Parathyroid adenoma (tissue), 2 donors: ENCODE results near the gene CDH16.
"Not testable (repeated sequence)": the region's sequence is repeated elsewhere in the genome, so short reads cannot be mapped to it uniquely, and the experiment has no call there.

Experiments
- H2AFZ ChIP-seq: fragments of 300-600 bp; sonication (generic); one replicate; pipeline ENCODE4 v1.7.0; 2017; ENCODE audit warnings: antibody characterized with exemption, mild to moderate bottlenecking
- H3K27ac ChIP-seq: fragments of 300-600 bp; sonication (generic); one replicate; pipeline ENCODE4 v1.7.0; 2017
- H3K27me3 ChIP-seq: fragments of 300-600 bp; sonication (generic); one replicate; pipeline ENCODE4 v1.7.0; 2017; ENCODE audit warnings: low read length; ENCODE audit not compliant: control insufficient read depth, insufficient read depth
- H3K36me3 ChIP-seq: fragments of 300-600 bp; sonication (generic); one replicate; pipeline ENCODE4 v1.7.0; 2017; ENCODE audit warnings: low read length; ENCODE audit not compliant: control insufficient read depth, insufficient read depth
- H3K4me1 ChIP-seq: fragments of 300-600 bp; sonication (generic); one replicate; pipeline ENCODE4 v1.7.0; 2017; ENCODE audit warnings: control low read depth
- H3K4me2 ChIP-seq: fragments of 300-600 bp; sonication (generic); one replicate; pipeline ENCODE4 v1.7.0; 2017; ENCODE audit warnings: low read length
- H3K4me3 ChIP-seq: fragments of 300-600 bp; sonication (generic); one replicate; pipeline ENCODE4 v1.7.0; 2017; ENCODE audit warnings: low read depth, low read length
- H3K79me2 ChIP-seq: fragments of 300-600 bp; sonication (generic); one replicate; pipeline ENCODE4 v1.7.0; 2017; ENCODE audit warnings: control low read depth
- H3K9ac ChIP-seq: fragments of 300-600 bp; sonication (generic); one replicate; pipeline ENCODE4 v1.7.0; 2017; ENCODE audit warnings: mild to moderate bottlenecking
- H3K9me3 ChIP-seq: fragments of 300-600 bp; sonication (generic); one replicate; pipeline ENCODE4 v1.7.0; 2017; ENCODE audit warnings: low read length; ENCODE audit not compliant: control insufficient read depth
- TF ChIP-seq, protein P1 (sequence below): fragments of 300-600 bp; sonication (generic); IDR thresholded peaks from one replicate; pipeline ENCODE4 v1.7.0; 2017; ENCODE audit warnings: antibody characterized with exemption, mild to moderate bottlenecking
- donor health status: primary hyperparathyroidism.

Gene CDH16

DNA sequence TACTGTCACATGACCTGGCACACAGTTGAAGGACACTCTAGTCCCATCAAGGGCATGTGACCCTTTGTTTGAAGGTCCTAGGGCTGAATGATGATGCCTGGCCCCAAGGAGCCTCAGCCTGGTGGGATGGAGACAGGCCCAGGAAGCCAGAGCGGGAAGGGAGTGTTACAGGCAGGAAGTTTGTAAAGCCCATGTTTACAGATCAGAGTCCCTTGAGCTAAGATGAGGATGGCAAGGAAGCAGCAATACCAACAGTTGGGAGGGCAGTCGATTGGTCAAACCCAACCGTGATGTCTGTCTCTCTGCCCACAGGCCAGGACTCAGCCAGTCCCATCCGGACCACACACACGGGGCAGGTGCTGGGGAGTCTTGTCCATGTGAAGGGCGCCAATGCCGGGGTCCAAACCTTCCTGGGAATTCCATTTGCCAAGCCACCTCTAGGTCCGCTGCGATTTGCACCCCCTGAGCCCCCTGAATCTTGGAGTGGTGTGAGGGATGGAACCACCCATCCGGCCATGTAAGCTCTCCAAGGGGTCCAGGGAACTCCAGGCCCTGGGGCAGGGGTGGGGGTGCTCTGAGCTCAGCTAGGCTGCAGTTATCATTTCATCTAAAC is 19.1 kb upstream of the CDH16 start:
- Histone ChIP-seq H3K4me2 (no peak overlapping the region), H3K27ac (no peak overlapping the region)

DNA sequence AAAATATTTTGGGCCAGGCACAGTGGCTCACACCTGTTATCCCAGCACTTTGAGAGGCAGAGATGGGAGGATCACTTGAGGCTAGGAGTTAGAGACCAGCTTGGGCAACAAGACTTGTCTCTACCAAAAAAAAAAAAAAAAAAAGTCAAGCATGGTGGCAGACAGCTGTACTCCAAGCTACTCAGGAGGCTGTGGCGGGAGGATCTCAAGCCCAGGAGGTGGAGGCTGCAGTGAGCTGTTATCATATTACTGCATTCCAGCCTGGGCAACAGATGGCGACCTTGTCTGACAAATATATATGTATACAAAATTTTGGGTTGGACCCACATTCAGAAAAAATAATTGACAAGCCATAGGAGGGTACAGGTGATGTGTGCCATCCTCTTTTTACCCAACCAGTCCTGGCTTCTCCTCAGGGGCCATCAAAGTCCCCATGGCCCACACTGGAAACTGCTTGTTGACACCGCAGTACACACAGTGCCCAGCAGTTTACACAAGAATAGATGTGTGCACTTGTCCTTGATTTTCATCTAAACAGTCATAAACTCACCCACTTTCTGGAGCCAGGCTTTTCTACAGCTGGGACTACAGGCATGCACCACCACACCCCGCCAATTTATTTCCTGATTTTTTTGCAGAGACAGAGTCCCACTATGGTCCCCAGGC is 18.3 kb upstream of the CDH16 start:
- Histone ChIP-seq H3K9ac (no peak overlapping the region), H3K9me3 (no peaks in the 10 kb centered on the region), H3K79me2 (peaks cover 13% of the 10 kb centered on the region), H3K27ac (no peak overlapping the region), H2AFZ (no peak overlapping the region), H3K4me3 (no peak overlapping the region), H3K4me2 (no peak overlapping the region), H3K27me3 (no peaks in the 10 kb centered on the region), H3K36me3 (no peaks in the 10 kb centered on the region), H3K4me1 (peaks cover 14% of the 10 kb centered on the region)
- TF ChIP-seq, protein P1, sequence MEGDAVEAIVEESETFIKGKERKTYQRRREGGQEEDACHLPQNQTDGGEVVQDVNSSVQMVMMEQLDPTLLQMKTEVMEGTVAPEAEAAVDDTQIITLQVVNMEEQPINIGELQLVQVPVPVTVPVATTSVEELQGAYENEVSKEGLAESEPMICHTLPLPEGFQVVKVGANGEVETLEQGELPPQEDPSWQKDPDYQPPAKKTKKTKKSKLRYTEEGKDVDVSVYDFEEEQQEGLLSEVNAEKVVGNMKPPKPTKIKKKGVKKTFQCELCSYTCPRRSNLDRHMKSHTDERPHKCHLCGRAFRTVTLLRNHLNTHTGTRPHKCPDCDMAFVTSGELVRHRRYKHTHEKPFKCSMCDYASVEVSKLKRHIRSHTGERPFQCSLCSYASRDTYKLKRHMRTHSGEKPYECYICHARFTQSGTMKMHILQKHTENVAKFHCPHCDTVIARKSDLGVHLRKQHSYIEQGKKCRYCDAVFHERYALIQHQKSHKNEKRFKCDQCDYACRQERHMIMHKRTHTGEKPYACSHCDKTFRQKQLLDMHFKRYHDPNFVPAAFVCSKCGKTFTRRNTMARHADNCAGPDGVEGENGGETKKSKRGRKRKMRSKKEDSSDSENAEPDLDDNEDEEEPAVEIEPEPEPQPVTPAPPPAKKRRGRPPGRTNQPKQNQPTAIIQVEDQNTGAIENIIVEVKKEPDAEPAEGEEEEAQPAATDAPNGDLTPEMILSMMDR: no peak

More for the DNA sequence above, 19.1 kb upstream of the CDH16 start:
- Histone ChIP-seq H2AFZ (no peak overlapping the region), H3K4me1 (peaks cover 11% of the 10 kb centered on the region), H3K36me3 (no peaks in the 10 kb centered on the region), H3K27me3 (no peaks in the 10 kb centered on the region), H3K9me3 (no peaks in the 10 kb centered on the region), H3K4me3 (no peak overlapping the region), H3K9ac (no peak overlapping the region), H3K79me2 (peaks cover 13% of the 10 kb centered on the region)
- TF ChIP-seq, protein P1: no peak

DNA sequence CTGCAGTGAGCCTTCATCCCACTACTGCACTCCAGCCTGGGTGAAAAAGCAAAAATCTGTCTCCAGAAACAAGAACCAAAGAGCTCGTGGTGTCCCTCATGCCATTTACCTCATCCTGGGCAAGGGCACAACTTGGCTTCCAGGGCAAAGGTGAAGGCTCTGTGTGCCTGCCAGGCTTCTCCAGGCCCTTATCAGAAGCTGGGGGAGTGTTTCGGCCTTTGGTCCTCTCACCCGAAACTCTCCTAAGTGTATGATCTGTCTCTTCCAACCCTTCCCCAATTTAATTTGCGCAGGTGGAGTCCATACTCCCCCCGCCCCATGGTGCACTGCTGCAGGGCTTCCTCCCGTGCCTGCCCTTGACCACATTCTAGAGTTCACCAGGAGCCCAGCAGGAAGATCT is 17.8 kb upstream of the CDH16 start:
- Histone ChIP-seq H3K27me3 (no peaks in the 10 kb centered on the region), H3K27ac (no peak overlapping the region), H3K36me3 (no peaks in the 10 kb centered on the region), H2AFZ (no peak overlapping the region), H3K9me3 (no peaks in the 10 kb centered on the region), H3K4me3 (no peak overlapping the region), H3K9ac (no peak overlapping the region), H3K4me2 (no peak overlapping the region), H3K79me2 (peaks cover 13% of the 10 kb centered on the region), H3K4me1 (peaks cover 14% of the 10 kb centered on the region)
- TF ChIP-seq, protein P1: no peak

DNA sequence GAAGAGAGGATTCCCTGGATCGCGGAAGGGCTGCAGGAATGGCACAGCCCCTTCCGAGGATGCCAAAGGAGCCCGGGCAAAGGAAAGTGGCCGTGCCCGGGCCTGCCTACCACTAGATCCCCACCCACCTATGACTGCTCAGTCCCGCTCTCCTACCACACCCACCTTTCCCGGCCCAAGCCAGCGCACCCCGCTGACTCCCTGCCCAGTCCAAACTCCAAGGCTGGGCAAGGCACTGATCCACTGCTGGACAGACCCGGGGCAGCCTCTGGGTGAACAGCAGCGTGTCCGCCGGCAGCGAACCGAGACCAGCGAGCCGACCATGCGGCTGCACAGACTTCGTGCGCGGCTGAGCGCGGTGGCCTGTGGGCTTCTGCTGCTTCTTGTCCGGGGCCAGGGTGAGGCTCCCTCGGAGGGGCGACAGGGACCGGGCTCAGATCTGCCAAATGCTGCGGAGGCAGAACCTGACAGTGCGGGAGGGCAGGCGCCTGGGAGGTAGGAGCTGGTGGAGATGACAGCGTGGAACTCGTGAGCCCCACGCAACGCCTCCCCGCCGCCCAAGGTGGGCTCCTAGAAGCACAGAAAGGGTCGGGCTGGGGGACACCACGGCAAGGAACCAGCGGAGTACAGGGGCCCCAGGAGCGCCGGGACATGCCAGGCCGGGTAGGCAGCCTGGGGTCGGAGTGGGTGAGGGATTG is 16.8 kb upstream of the CDH16 start, which contains the start of gene CES2:
CES2 (plus strand) TSS at position 203 of the 698 bp plus-strand sequence; CDS start at position 323, 120 bp downstream.
- Histone ChIP-seq H3K4me3 (peak within 1 kb of the TSS; percentile 99), H3K4me1 (peaks cover 14% of the 10 kb centered on the region), H3K9me3 (no peaks in the 10 kb centered on the region), H3K27ac (peak within 1 kb of the TSS; percentile 98), H3K36me3 (no peaks in the 10 kb centered on the region), H2AFZ (peak within 1 kb of the TSS; percentile 92), H3K27me3 (no peaks in the 10 kb centered on the region), H3K9ac (peak within 1 kb of the TSS; percentile 98), H3K4me2 (peak within 1 kb of the TSS; percentile 100), H3K79me2 (peaks cover 13% of the 10 kb centered on the region)
- TF ChIP-seq, protein P1: no peak

DNA sequence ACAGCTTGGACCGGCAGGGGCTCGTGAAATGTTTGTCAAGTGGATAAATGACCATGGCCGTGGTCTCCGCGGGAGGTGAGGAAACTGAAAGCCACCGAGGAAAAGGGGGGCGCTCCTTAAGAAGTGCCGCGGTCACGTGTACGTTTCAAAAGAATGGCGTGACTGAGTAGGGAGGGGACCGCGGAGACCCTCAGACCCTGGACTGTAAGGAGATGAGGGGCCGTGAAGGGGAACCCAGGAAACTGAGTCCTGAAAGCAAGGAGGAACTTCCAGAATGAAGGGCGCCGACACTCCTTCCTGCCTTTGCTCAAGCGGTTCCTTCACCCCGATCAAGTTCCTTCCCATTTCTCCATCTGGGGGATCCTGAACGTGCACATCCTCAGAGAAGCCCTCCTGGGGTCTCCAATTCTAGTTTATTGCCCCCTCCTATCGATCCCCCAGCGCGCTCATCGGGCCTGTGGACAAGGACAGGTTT is 16.2 kb upstream of the CDH16 start:
- Histone ChIP-seq H2AFZ (peak overlapping the region; percentile 92), H3K4me1 (peaks cover 17% of the 10 kb centered on the region), H3K9ac (peak overlapping the region; percentile 98), H3K79me2 (peaks cover 13% of the 10 kb centered on the region), H3K4me3 (peak overlapping the region; percentile 99), H3K27ac (peak overlapping the region; percentile 98), H3K4me2 (peak overlapping the region; percentile 100)
- not testable (repeated sequence) for H3K27me3 ChIP-seq, H3K36me3 ChIP-seq, H3K9me3 ChIP-seq
